HCT116 (cell line): ENCODE data around the gene TMCC3. TPM values are rescaled to one million over a fixed set of nuclear protein-coding genes. Genes with fewer than 3 reads are reported as not detected.
A peak's percentile ranks its signal among the peaks of the same experiment; 100 is the strongest.

Source experiments
- ATAC-seq: fragments of 200-7000 bp; cut with Tn5 transposase; 2 replicates; pipeline ENCODE4 v1.9.1; 2020; ENCODE audit warnings: mild to moderate bottlenecking, moderate library complexity
- BruUV-seq: library from RNA; stranded (reverse); fragments of 400-500 nt; replicated peaks from 2 replicates; lab custom pipeline; 2021; lab: Mats Ljungman, UMichigan
- CTCF ChIA-PET: fragments of 300-600 bp; sonication (Branson Sonifier 250); formaldehyde crosslinking; loops from one replicate; lab custom pipeline; 2021; ENCODE audit warnings: antibody characterized with exemption; lab: Charles Lee
- POLR2A ChIA-PET: fragments of 300-600, 350-600 bp; sonication (Branson Sonifier 250); formaldehyde crosslinking; loops from one replicate; lab custom pipeline; 2021; ENCODE audit warnings: antibody characterized with exemption; lab: Charles Lee
- RAD21 ChIA-PET, 2 experiments: fragments of 300-600 bp; sonication (Branson Sonifier 250); formaldehyde crosslinking; loops; one replicate each; lab custom pipeline; 2023; ENCODE audit warnings: low total read pairs in 2 of 2; ENCODE audit not compliant: uncharacterized antibody in 2 of 2, unreplicated experiment in 2 of 2, low non-redundant PET in 1 of 2; lab: Charles Lee
- DNase-seq: peaks from one replicate; pipeline ENCODE4 v3.0.0-alpha.2; 2010; ENCODE audit warnings: low read depth, low spot score
- H2AFZ ChIP-seq: fragments of 200-600 bp; shearing (Covaris generic), sonication (generic); 2 replicates; pipeline ENCODE4 v1.6.1; 2017; ENCODE audit warnings: low read depth, mixed run types, mixed read lengths, antibody characterized with exemption, low read length; ENCODE audit not compliant: poor library complexity, severe bottlenecking
- H3K27ac ChIP-seq: 2 replicates; pipeline ENCODE4 v1.5.1; 2012; ENCODE audit warnings: low read depth, low read length
- H3K27me3 ChIP-seq: fragments of 200-600 bp; sonication (generic); 2 replicates; pipeline ENCODE4 v1.6.1; 2016; ENCODE audit warnings: mixed run types, low read length, mixed read lengths; ENCODE audit not compliant: insufficient read depth
- H3K36me3 ChIP-seq, 2 experiments: fragments of 200-500 bp in 1 of 2; fragments of 200-600 bp in 1 of 2; sonication (Bioruptor generic) in 1 of 2; sonication (generic) in 1 of 2; 2 replicates each; pipeline versions ENCODE4 v1.5.1 to v1.6.1; 2014 to 2016; ENCODE audit warnings: low read length in 2 of 2, inconsistent platforms in 1 of 2, mixed read lengths in 1 of 2, mixed run types in 1 of 2; ENCODE audit not compliant: insufficient read depth in 2 of 2, control insufficient read depth in 1 of 2
- H3K4me1 ChIP-seq, 2 experiments: fragments of 200-600 bp in 1 of 2; sonication (generic) in 1 of 2; 2 replicates each; pipeline versions ENCODE4 v1.5.1 to v1.6.1; 2012 to 2017; ENCODE audit warnings: low read length in 2 of 2, inconsistent platforms in 1 of 2, mild to moderate bottlenecking in 1 of 2, mixed read lengths in 1 of 2, mixed run types in 1 of 2, moderate library complexity in 1 of 2; ENCODE audit not compliant: insufficient read depth in 2 of 2, control insufficient read depth in 1 of 2
- H3K4me2 ChIP-seq: fragments of 200-600 bp; sonication (generic); 2 replicates; pipeline ENCODE4 v1.6.1; 2017; ENCODE audit warnings: mixed run types, low read length, mixed read lengths
- H3K4me3 ChIP-seq, 2 experiments: fragments of 200-600 bp in 1 of 2; sonication (generic) in 1 of 2; replicated peaks in 1 of 2; 2 replicates each; pipeline ENCODE4 v1.5.1; 2011 to 2016; ENCODE audit warnings: low read length in 2 of 2, control low read depth in 1 of 2, low read depth in 1 of 2, mild to moderate bottlenecking in 1 of 2, mixed read lengths in 1 of 2, mixed run types in 1 of 2
- H3K79me2 ChIP-seq: fragments of 200-600 bp; sonication (generic); 2 replicates; pipeline ENCODE4 v1.6.1; 2017; ENCODE audit warnings: mild to moderate bottlenecking, mixed run types, low read length, moderate library complexity, mixed read lengths; ENCODE audit not compliant: insufficient read depth
- H3K9ac ChIP-seq: fragments of 200-600 bp; sonication (generic); 2 replicates; pipeline ENCODE4 v1.6.1; 2016; ENCODE audit warnings: low read length, mixed read lengths
- H3K9me2 ChIP-seq: fragments of 200-600 bp; sonication (generic), shearing (Covaris generic); 2 replicates; pipeline ENCODE4 v1.6.1; 2017; ENCODE audit warnings: mixed run types, mild to moderate bottlenecking, moderate library complexity; ENCODE audit not compliant: insufficient read depth
- H3K9me3 ChIP-seq, 2 experiments: fragments of 200-500 bp in 1 of 2; fragments of 200-600 bp in 1 of 2; sonication (Bioruptor generic) in 1 of 2; sonication (generic) in 1 of 2; 2 replicates each; pipeline ENCODE4 v1.6.1; 2014 to 2017; ENCODE audit warnings: low read length in 2 of 2, mixed read lengths in 2 of 2, inconsistent platforms in 1 of 2, low read depth in 1 of 2, mild to moderate bottlenecking in 1 of 2, mixed run types in 1 of 2, moderate library complexity in 1 of 2; ENCODE audit not compliant: control insufficient read depth in 1 of 2, insufficient read depth in 1 of 2
- H4K20me1 ChIP-seq: fragments of 200-600 bp; sonication (generic), shearing (Covaris generic); 2 replicates; pipeline ENCODE4 v1.6.1; 2017; ENCODE audit warnings: mixed run types, mild to moderate bottlenecking, moderate library complexity; ENCODE audit not compliant: insufficient read depth
- EGR1 ChIP-seq: IDR thresholded peaks from 2 replicates; pipeline ENCODE4 v1.6.1; 2012; ENCODE audit warnings: low read depth
- EZH2phosphoT487 ChIP-seq: fragments of 200-600 bp; IDR thresholded peaks from 2 replicates; pipeline ENCODE4 v1.6.1; 2018; ENCODE audit warnings: antibody characterized with exemption, borderline replicate concordance
- FOSL1 ChIP-seq: IDR thresholded peaks from 2 replicates; pipeline ENCODE4 v1.6.1; 2012; ENCODE audit warnings: low read depth
- JUND ChIP-seq: IDR thresholded peaks from 2 replicates; pipeline ENCODE4 v1.6.1; 2012
- POLR2A ChIP-seq: IDR thresholded peaks from 2 replicates; pipeline ENCODE4 v1.7.0; 2011; ENCODE audit warnings: borderline replicate concordance; ENCODE audit not compliant: insufficient read depth, insufficient read length; ENCODE audit errors: extremely low read depth
- RAD21 ChIP-seq: IDR thresholded peaks from 2 replicates; pipeline ENCODE4 v1.6.1; 2012; ENCODE audit warnings: low read depth, mild to moderate bottlenecking
- SIN3A ChIP-seq: IDR thresholded peaks from 2 replicates; pipeline ENCODE4 v1.6.1; 2012; ENCODE audit warnings: low read depth
- SRF ChIP-seq: IDR thresholded peaks from 2 replicates; pipeline ENCODE4 v1.6.1; 2012; ENCODE audit warnings: low read depth
- YY1 ChIP-seq: IDR thresholded peaks from 2 replicates; pipeline ENCODE4 v1.6.1; 2011; ENCODE audit warnings: low read length, low read depth, moderate library complexity, mild to moderate bottlenecking; ENCODE audit not compliant: insufficient replicate concordance; ENCODE audit errors: extremely low read depth
- intact Hi-C: fragments of 100-400 bp; cut with micrococcal nuclease; formaldehyde crosslinking; loops from 2 replicates; pipeline ENCODE4 v1.10.0; 2022
- total RNA-seq: library from RNA; stranded (reverse); gene quantifications from one replicate; pipeline ENCODE4 v1.2.1, GENCODE V29; 2021; ENCODE audit not compliant: unreplicated experiment
- TF ChIP-seq, protein P1 (sequence below), 3 experiments: fragments of 200-600 bp in 1 of 3; sonication (generic) in 1 of 3; IDR thresholded peaks in 2 of 3; conservative IDR thresholded peaks in 1 of 3; 2 replicates each; pipeline ENCODE4 v1.5.1; 2012 to 2017; ENCODE audit warnings: low read depth in 2 of 3, low read length in 2 of 3, antibody characterized with exemption in 1 of 3, borderline replicate concordance in 1 of 3, control low read depth in 1 of 3, mild to moderate bottlenecking in 1 of 3, mixed read lengths in 1 of 3, mixed run types in 1 of 3, moderate library complexity in 1 of 3; ENCODE audit not compliant: insufficient read depth in 1 of 3
- TF ChIP-seq, protein P2 (sequence below): IDR thresholded peaks from 2 replicates; pipeline ENCODE4 v1.6.1; 2012; ENCODE audit warnings: low read depth
- TF ChIP-seq, protein P3 (sequence below): IDR thresholded peaks from 2 replicates; pipeline ENCODE4 v1.6.1; 2012
- TF ChIP-seq, protein P4 (sequence below): IDR thresholded peaks from 2 replicates; pipeline ENCODE4 v1.6.1; 2012

The TMCC3 gene
- total RNA-seq, 1 experiment from 2014 or later = 4.5 TPM

DNA sequence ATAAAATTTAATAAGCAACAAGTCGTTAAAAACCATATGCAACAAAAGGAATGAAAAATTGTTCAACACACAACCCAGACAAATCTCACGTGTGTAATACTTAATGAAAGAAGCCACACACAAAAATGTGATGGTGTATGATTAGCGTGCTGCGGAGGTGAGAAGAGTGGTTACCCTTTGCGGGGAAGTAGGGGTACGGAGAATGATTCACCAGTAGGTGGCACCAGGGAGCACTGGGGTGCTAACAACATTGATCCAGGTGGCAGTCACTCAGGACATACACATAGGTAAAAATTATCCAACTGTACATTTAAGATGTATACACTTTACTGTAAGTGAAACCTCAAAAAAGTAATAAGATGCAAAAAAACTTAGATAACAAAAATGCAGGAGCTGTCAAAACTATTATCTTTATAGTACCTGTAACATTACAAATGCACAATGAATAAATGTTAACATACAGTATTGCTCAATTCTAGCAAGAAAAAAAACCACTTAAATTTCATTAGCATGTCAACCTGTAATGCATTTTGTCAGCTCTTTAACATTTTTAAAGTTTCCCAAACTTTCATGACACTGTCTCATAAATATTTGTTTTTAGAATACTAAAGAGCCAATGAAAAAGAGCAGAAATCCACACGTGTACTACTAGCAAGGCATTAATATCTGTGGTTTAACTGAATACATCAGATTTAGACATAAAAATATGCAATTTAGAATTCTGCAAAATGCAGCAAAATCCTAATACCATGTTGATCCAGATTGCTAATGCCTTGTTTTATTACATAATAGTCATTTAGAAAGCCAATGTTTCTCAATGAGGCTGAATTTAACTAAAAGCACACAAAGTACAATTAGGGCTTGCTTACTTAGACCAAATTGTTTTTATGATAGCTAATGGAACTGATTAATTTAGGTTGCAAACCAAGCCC is 46.7 kb downstream of the TMCC3 start:
- ChIA-PET POLR2A (no interaction called here), RAD21 (no interaction called here), CTCF (interaction anchor here (1.1 to 1.4 kb wide), 2 partner anchors 9 to 272 kb away, joined by 4 read pairs; no protein-coding TSS in a partner anchor)
- no peaks in the 10 kb centered on the region for H3K79me2 ChIP-seq
- H4K20me1 ChIP-seq = no peaks in the 10 kb centered on the region
- TF ChIP-seq RAD21 (peak; percentile 67), POLR2A (no peak)
- TF ChIP-seq, protein P1, sequence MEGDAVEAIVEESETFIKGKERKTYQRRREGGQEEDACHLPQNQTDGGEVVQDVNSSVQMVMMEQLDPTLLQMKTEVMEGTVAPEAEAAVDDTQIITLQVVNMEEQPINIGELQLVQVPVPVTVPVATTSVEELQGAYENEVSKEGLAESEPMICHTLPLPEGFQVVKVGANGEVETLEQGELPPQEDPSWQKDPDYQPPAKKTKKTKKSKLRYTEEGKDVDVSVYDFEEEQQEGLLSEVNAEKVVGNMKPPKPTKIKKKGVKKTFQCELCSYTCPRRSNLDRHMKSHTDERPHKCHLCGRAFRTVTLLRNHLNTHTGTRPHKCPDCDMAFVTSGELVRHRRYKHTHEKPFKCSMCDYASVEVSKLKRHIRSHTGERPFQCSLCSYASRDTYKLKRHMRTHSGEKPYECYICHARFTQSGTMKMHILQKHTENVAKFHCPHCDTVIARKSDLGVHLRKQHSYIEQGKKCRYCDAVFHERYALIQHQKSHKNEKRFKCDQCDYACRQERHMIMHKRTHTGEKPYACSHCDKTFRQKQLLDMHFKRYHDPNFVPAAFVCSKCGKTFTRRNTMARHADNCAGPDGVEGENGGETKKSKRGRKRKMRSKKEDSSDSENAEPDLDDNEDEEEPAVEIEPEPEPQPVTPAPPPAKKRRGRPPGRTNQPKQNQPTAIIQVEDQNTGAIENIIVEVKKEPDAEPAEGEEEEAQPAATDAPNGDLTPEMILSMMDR (IDR thresholded peaks at IDR 0.05 in 2 of 3, conservative IDR thresholded peaks at IDR 0.05 in 1 of 3; ENCODE audit: borderline replicate concordance in 1 of 3, insufficient read depth in 1 of 3, low read depth in 2 of 3, low read length in 2 of 3) = peak; percentile 71 to 88 (median 87)
- no peaks in the 10 kb centered on the region for H3K9me2 ChIP-seq
- no peaks in the 10 kb centered on the region for H3K36me3 ChIP-seq
- H3K27ac ChIP-seq = no peak overlapping the region
- no peaks in the 10 kb centered on the region for H3K9me3 ChIP-seq
- BruUV-seq = no TSS peak
- no peaks in the 10 kb centered on the region for H3K27me3 ChIP-seq
- no peak overlapping the region for H2AFZ ChIP-seq
- H3K4me3 ChIP-seq = no peak overlapping the region
- peak; percentile 91 for ATAC-seq
- intact Hi-C loops = loop anchor here (1.0 to 10.0 kb wide), 2 partner anchors 161 to 272 kb away; no protein-coding TSS in a partner anchor
- peaks cover 0 to 11% of the 10 kb centered on the region in 2 experiments; a peak in 1 of 4 replicates for H3K4me1 ChIP-seq
- H3K4me2 ChIP-seq = no peak overlapping the region
- DNase-seq = peak; percentile 22
- no peak overlapping the region for H3K9ac ChIP-seq

DNA sequence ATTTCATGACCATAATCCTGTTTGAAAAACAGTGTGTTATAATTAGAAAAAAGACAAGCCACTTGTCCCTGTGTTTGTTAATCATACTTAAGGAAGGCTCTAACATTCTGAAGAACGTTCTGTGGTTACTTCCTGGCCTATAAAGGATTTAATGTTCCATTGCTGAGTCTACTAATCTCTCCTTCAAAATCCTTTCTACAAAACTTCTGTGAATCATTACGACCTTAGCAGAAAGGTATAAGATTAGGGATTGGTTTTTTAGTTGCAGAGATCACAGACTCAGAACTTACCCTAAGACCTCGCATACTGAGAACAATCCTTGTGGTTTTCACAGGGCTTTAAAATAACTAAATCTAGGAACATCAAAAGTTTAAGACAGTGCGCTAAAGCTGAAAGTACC is 48.3 kb downstream of the TMCC3 start:
- H3K9ac ChIP-seq = no peak overlapping the region
- DNase-seq (no peak), ATAC-seq (no peak)
- RAD21 ChIA-PET = no interaction called here
- CTCF ChIA-PET = no interaction called here
- H3K79me2 ChIP-seq = no peaks in the 10 kb centered on the region
- intact Hi-C loops = loop anchor here (10.0 kb wide), 1 partner anchor 163 kb away; no protein-coding TSS in a partner anchor
- H3K9me2 ChIP-seq = no peaks in the 10 kb centered on the region
- H2AFZ ChIP-seq = no peak overlapping the region
- BruUV-seq = no TSS peak
- H3K27ac ChIP-seq = no peak overlapping the region
- no peaks in the 10 kb centered on the region for H4K20me1 ChIP-seq
- POLR2A ChIA-PET = no interaction called here
- no peak overlapping the region for H3K4me3 ChIP-seq
- H3K4me2 ChIP-seq = no peak overlapping the region
- H3K27me3 ChIP-seq = no peaks in the 10 kb centered on the region
- H3K4me1 ChIP-seq = peaks cover 0 to 14% of the 10 kb centered on the region in 2 experiments; a peak in 1 of 4 replicates
- H3K36me3 ChIP-seq = no peaks in the 10 kb centered on the region
- H3K9me3 ChIP-seq = no peaks in the 10 kb centered on the region
- TF ChIP-seq SRF = no peak
- TF ChIP-seq, protein P2, sequence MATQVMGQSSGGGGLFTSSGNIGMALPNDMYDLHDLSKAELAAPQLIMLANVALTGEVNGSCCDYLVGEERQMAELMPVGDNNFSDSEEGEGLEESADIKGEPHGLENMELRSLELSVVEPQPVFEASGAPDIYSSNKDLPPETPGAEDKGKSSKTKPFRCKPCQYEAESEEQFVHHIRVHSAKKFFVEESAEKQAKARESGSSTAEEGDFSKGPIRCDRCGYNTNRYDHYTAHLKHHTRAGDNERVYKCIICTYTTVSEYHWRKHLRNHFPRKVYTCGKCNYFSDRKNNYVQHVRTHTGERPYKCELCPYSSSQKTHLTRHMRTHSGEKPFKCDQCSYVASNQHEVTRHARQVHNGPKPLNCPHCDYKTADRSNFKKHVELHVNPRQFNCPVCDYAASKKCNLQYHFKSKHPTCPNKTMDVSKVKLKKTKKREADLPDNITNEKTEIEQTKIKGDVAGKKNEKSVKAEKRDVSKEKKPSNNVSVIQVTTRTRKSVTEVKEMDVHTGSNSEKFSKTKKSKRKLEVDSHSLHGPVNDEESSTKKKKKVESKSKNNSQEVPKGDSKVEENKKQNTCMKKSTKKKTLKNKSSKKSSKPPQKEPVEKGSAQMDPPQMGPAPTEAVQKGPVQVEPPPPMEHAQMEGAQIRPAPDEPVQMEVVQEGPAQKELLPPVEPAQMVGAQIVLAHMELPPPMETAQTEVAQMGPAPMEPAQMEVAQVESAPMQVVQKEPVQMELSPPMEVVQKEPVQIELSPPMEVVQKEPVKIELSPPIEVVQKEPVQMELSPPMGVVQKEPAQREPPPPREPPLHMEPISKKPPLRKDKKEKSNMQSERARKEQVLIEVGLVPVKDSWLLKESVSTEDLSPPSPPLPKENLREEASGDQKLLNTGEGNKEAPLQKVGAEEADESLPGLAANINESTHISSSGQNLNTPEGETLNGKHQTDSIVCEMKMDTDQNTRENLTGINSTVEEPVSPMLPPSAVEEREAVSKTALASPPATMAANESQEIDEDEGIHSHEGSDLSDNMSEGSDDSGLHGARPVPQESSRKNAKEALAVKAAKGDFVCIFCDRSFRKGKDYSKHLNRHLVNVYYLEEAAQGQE = no peak
- no peak for TF ChIP-seq JUND
- TF ChIP-seq, protein P3, sequence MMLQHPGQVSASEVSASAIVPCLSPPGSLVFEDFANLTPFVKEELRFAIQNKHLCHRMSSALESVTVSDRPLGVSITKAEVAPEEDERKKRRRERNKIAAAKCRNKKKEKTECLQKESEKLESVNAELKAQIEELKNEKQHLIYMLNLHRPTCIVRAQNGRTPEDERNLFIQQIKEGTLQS = no peak
- no peak for TF ChIP-seq EZH2phosphoT487
- TF ChIP-seq YY1 = no peak
- TF ChIP-seq POLR2A = no peak
- no peak for TF ChIP-seq SIN3A
- no peak for TF ChIP-seq FOSL1
- TF ChIP-seq EGR1 = no peak
- TF ChIP-seq, protein P4, sequence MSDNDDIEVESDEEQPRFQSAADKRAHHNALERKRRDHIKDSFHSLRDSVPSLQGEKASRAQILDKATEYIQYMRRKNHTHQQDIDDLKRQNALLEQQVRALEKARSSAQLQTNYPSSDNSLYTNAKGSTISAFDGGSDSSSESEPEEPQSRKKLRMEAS = no peak
